Loucy (cell line): ENCODE data around the gene TAB2.

Source experiments
- EZH2phosphoT487 ChIP-seq: fragments of 200-600 bp; IDR thresholded peaks from 2 replicates; pipeline ENCODE4 v1.6.1; 2018; ENCODE audit warnings: antibody characterized with exemption, mild to moderate bottlenecking, moderate library complexity, borderline replicate concordance
- TF ChIP-seq, protein P1 (sequence below): fragments of 200-600 bp; sonication (generic); conservative IDR thresholded peaks from 2 replicates; pipeline ENCODE4 v1.5.1; 2014; ENCODE audit warnings: mild to moderate bottlenecking, antibody characterized with exemption, low read length

GRCh38 chr6:149419696-149420404, 102.3 kb downstream of the TAB2 start:
- TF ChIP-seq, protein P1, sequence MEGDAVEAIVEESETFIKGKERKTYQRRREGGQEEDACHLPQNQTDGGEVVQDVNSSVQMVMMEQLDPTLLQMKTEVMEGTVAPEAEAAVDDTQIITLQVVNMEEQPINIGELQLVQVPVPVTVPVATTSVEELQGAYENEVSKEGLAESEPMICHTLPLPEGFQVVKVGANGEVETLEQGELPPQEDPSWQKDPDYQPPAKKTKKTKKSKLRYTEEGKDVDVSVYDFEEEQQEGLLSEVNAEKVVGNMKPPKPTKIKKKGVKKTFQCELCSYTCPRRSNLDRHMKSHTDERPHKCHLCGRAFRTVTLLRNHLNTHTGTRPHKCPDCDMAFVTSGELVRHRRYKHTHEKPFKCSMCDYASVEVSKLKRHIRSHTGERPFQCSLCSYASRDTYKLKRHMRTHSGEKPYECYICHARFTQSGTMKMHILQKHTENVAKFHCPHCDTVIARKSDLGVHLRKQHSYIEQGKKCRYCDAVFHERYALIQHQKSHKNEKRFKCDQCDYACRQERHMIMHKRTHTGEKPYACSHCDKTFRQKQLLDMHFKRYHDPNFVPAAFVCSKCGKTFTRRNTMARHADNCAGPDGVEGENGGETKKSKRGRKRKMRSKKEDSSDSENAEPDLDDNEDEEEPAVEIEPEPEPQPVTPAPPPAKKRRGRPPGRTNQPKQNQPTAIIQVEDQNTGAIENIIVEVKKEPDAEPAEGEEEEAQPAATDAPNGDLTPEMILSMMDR: no peak
- no peak for TF ChIP-seq EZH2phosphoT487
